ENCODE results near the gene SSTR3. TPM values are rescaled to one million over a fixed set of nuclear protein-coding genes. Genes with fewer than 3 reads are reported as not detected.

Gene SSTR3
- total and polyA plus RNA-seq, 2 donors (not counting 1 experiment from before 2014, with no cell fraction given): not detected

DNA sequence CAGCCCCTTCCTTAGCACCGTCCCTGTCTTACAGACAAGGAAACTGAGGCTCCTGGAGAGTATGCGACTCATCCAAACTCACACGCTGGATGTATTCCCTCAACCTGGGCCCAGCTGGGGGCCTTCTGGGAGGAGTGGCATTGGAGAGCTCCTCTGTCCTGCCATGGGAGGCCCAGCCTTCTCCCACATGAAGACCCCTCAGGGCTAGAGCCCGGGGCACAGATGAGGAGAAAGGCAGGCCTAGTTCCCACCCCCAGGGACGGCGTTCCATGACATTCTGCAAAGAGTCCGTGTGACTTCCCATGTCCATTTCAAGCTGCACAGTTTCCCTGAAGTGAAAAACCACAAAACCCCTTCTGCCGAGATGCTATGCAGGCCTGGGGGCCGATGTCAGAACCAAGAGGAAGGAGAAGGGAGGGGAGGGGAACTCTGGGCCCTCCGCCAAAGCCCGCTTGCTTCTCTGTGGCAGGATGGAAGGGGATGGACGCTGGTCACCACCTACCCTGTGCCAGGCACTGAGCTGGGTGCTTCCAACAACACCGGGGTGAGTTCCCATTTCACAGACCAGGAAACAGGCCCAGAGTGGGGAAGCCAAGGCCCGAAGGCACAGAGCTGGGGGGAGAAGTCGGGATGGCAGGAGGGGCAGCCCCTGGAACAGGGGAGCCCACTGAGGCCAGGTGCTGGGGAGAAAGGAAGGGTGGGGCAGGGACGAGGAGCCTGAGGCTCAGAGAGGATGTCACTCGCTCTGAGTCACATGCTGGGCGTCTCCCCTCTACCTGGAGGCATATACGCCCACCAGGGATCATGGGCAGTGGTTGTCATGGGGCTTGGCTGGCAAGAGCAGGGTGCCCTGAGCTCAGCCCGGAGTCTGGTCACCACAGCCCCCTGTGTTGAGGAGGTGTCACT, 16.1 kb upstream of the SSTR3 start:
- Histone ChIP-seq H3K4me1 (ENCODE audit: control insufficient read depth, extremely low read depth, insufficient read depth, low read length) (peaks cover 18% of the 10 kb centered on the region), H3K36me3 (ENCODE audit: control insufficient read depth, insufficient read depth, low read length) (no peaks in the 10 kb centered on the region), H3K4me2 (ENCODE audit: extremely low read depth, insufficient read depth, low read length) (no peak overlapping the region), H4K20me1 (ENCODE audit: control insufficient read depth, extremely low read depth, insufficient read depth, low read length) (no peaks in the 10 kb centered on the region), H3K27me3 (ENCODE audit: control insufficient read depth, insufficient read depth, low read length) (no peaks in the 10 kb centered on the region), H3K27ac (ENCODE audit: insufficient read depth, low read length) (peak overlapping the region; percentile 5), H3K9me3 (ENCODE audit: control insufficient read depth, insufficient read depth, low read depth, low read length) (no peaks in the 10 kb centered on the region), H2AFZ (ENCODE audit: low read length) (no peak overlapping the region), H3K9ac (ENCODE audit: insufficient read depth, low read length) (no peak overlapping the region), H3K4me3 (replicated peaks in 1 of 4; ENCODE audit: control extremely low read depth in 1 of 4, insufficient read depth in 1 of 4, low read depth in 3 of 4, low read length in 4 of 4) (no peak overlapping the region), H3K79me2 (ENCODE audit: control insufficient read depth, insufficient read depth, low read length) (no peaks in the 10 kb centered on the region)
- peak in 1 of 2 donors; percentile 73 for DNase-seq (ENCODE audit: low read depth in 2 of 2)
- no peak for TF ChIP-seq EZH2 (IDR thresholded peaks at IDR 0.05; ENCODE audit: low read length, missing control alignments)
- TF ChIP-seq, protein P1, sequence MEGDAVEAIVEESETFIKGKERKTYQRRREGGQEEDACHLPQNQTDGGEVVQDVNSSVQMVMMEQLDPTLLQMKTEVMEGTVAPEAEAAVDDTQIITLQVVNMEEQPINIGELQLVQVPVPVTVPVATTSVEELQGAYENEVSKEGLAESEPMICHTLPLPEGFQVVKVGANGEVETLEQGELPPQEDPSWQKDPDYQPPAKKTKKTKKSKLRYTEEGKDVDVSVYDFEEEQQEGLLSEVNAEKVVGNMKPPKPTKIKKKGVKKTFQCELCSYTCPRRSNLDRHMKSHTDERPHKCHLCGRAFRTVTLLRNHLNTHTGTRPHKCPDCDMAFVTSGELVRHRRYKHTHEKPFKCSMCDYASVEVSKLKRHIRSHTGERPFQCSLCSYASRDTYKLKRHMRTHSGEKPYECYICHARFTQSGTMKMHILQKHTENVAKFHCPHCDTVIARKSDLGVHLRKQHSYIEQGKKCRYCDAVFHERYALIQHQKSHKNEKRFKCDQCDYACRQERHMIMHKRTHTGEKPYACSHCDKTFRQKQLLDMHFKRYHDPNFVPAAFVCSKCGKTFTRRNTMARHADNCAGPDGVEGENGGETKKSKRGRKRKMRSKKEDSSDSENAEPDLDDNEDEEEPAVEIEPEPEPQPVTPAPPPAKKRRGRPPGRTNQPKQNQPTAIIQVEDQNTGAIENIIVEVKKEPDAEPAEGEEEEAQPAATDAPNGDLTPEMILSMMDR (conservative IDR thresholded peaks at IDR 0.05 in 1 of 2, IDR thresholded peaks at IDR 0.05 in 1 of 2; ENCODE audit: low read depth in 1 of 2, low read length in 2 of 2): no peak

DNA sequence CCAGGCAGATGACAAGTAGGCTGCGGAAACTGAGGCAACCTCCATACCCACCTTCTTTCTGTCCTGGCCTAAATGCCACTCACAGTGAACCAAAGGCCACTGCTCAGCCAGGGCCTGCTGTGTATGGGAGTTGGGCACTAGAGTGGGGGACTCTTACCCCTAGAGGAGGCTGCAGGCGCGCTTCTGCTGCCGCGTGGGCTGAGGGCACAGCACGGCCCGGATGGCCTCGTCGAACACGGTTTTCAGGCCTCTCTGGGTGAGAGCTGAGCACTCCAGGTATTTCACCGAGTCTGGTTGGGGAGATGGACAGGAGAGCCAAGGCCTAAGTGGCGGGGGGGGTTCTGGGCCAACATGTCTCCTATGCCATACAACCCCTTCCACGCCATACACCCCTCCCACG, 14.2 kb upstream of the SSTR3 start:
- peaks cover 18% of the 10 kb centered on the region for H3K4me1 ChIP-seq (ENCODE audit: control insufficient read depth, extremely low read depth, insufficient read depth, low read length)
- DNase-seq (ENCODE audit: low read depth in 2 of 2): no peak

DNA sequence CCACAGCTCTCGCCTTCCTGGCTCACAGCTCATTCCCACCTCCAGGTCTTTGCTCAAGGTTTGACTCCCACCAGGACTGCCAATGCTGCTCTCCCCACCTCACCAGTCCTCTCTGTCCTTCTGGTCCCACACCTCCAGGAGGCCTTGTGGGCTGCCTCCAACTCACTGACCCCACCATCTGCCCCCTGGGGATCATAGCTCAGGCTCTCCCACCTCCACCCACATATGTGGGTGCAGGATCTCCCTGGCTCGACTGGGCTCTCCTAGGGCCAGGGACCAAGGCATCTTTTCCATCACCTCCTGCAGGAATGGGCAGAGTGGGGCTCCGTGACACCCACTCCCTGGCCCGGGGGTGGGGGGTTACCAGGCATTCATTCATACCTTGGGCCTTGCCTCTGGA, 13.8 kb upstream of the SSTR3 start:
- Histone ChIP-seq H3K36me3 (ENCODE audit: control insufficient read depth, insufficient read depth, low read length) (no peaks in the 10 kb centered on the region), H3K27me3 (ENCODE audit: control insufficient read depth, insufficient read depth, low read length) (no peaks in the 10 kb centered on the region), H2AFZ (ENCODE audit: low read length) (no peak overlapping the region), H3K9me3 (ENCODE audit: control insufficient read depth, insufficient read depth, low read depth, low read length) (no peaks in the 10 kb centered on the region), H3K4me1 (ENCODE audit: control insufficient read depth, extremely low read depth, insufficient read depth, low read length) (peaks cover 18% of the 10 kb centered on the region), H4K20me1 (ENCODE audit: control insufficient read depth, extremely low read depth, insufficient read depth, low read length) (no peaks in the 10 kb centered on the region), H3K4me3 (replicated peaks in 1 of 4; ENCODE audit: control extremely low read depth in 1 of 4, insufficient read depth in 1 of 4, low read depth in 3 of 4, low read length in 4 of 4) (no peak overlapping the region), H3K79me2 (ENCODE audit: control insufficient read depth, insufficient read depth, low read length) (no peaks in the 10 kb centered on the region), H3K27ac (ENCODE audit: insufficient read depth, low read length) (no peak overlapping the region), H3K9ac (ENCODE audit: insufficient read depth, low read length) (no peak overlapping the region), H3K4me2 (ENCODE audit: extremely low read depth, insufficient read depth, low read length) (no peak overlapping the region)
- DNase-seq (ENCODE audit: low read depth in 2 of 2): no peak
- TF ChIP-seq EZH2 (IDR thresholded peaks at IDR 0.05; ENCODE audit: low read length, missing control alignments): no peak
- TF ChIP-seq, protein P1 (conservative IDR thresholded peaks at IDR 0.05 in 1 of 2, IDR thresholded peaks at IDR 0.05 in 1 of 2; ENCODE audit: low read depth in 1 of 2, low read length in 2 of 2): no peak

More for the DNA sequence above, 14.2 kb upstream of the SSTR3 start:
- TF ChIP-seq, protein P1 (conservative IDR thresholded peaks at IDR 0.05 in 1 of 2, IDR thresholded peaks at IDR 0.05 in 1 of 2; ENCODE audit: low read depth in 1 of 2, low read length in 2 of 2): no peak
- no peak for TF ChIP-seq EZH2 (IDR thresholded peaks at IDR 0.05; ENCODE audit: low read length, missing control alignments)
- Histone ChIP-seq H3K9me3 (ENCODE audit: control insufficient read depth, insufficient read depth, low read depth, low read length) (no peaks in the 10 kb centered on the region), H3K79me2 (ENCODE audit: control insufficient read depth, insufficient read depth, low read length) (no peaks in the 10 kb centered on the region), H3K27me3 (ENCODE audit: control insufficient read depth, insufficient read depth, low read length) (no peaks in the 10 kb centered on the region), H3K27ac (ENCODE audit: insufficient read depth, low read length) (no peak overlapping the region), H2AFZ (ENCODE audit: low read length) (no peak overlapping the region), H4K20me1 (ENCODE audit: control insufficient read depth, extremely low read depth, insufficient read depth, low read length) (no peaks in the 10 kb centered on the region), H3K4me3 (replicated peaks in 1 of 4; ENCODE audit: control extremely low read depth in 1 of 4, insufficient read depth in 1 of 4, low read depth in 3 of 4, low read length in 4 of 4) (no peak overlapping the region), H3K4me2 (ENCODE audit: extremely low read depth, insufficient read depth, low read length) (no peak overlapping the region), H3K9ac (ENCODE audit: insufficient read depth, low read length) (no peak overlapping the region), H3K36me3 (ENCODE audit: control insufficient read depth, insufficient read depth, low read length) (no peaks in the 10 kb centered on the region)
